ENCODE data around the gene DNAH8. TPM values are rescaled to one million over a fixed set of nuclear protein-coding genes. Genes with fewer than 3 reads are reported as not detected.
A peak's percentile ranks its signal among the peaks of the same experiment; 100 is the strongest.

The DNAH8 gene
- total and polyA plus RNA-seq, 4 donors = 0.01 to 0.37 (median 0.11) TPM

GRCh38 chr6:38824243-38824894 is 109.3 kb downstream of the DNAH8 start:
- Histone ChIP-seq H3K9ac (ENCODE audit: insufficient read depth in 1 of 2, low read length in 2 of 2) (no peak overlapping the region), H3K27me3 (ENCODE audit: control insufficient read depth in 3 of 3, insufficient read depth in 3 of 3, low read length in 2 of 3) (no peaks in the 10 kb centered on the region), H3K4me1 (ENCODE audit: control insufficient read depth in 5 of 5, insufficient read depth in 5 of 5, low read length in 5 of 5) (peaks cover 0 to 2% (median 0%) of the 10 kb centered on the region in 5 donors), H3K36me3 (ENCODE audit: control insufficient read depth in 4 of 4, insufficient read depth in 4 of 4, low read length in 4 of 4) (no peaks in the 10 kb centered on the region), H3K27ac (ENCODE audit: low read depth in 1 of 2, low read length in 1 of 2) (no peak overlapping the region), H3K4me3 (no peak overlapping the region), H3K9me3 (ENCODE audit: control insufficient read depth in 4 of 4, insufficient read depth in 3 of 4, low read length in 3 of 4) (no peaks in the 10 kb centered on the region)
- WGBS, 2 donors = 75 to 85% methylated on average over 5 of the region's 5 CpGs
- no peak for ATAC-seq (ENCODE audit: insufficient read depth, low FRiP score)
- TF ChIP-seq, protein P1, sequence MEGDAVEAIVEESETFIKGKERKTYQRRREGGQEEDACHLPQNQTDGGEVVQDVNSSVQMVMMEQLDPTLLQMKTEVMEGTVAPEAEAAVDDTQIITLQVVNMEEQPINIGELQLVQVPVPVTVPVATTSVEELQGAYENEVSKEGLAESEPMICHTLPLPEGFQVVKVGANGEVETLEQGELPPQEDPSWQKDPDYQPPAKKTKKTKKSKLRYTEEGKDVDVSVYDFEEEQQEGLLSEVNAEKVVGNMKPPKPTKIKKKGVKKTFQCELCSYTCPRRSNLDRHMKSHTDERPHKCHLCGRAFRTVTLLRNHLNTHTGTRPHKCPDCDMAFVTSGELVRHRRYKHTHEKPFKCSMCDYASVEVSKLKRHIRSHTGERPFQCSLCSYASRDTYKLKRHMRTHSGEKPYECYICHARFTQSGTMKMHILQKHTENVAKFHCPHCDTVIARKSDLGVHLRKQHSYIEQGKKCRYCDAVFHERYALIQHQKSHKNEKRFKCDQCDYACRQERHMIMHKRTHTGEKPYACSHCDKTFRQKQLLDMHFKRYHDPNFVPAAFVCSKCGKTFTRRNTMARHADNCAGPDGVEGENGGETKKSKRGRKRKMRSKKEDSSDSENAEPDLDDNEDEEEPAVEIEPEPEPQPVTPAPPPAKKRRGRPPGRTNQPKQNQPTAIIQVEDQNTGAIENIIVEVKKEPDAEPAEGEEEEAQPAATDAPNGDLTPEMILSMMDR (IDR thresholded peaks at IDR 0.05; ENCODE audit: control extremely low read depth, extremely low read depth) = no peak
- DNase-seq = peak in 2 of 3 donors; percentile 4 to 17

GRCh38 chr6:38827024-38827423 is 111.9 kb downstream of the DNAH8 start:
- Histone ChIP-seq H3K36me3 (ENCODE audit: control insufficient read depth in 4 of 4, insufficient read depth in 4 of 4, low read length in 4 of 4) (no peaks in the 10 kb centered on the region), H3K27me3 (ENCODE audit: control insufficient read depth in 3 of 3, insufficient read depth in 3 of 3, low read length in 2 of 3) (no peaks in the 10 kb centered on the region), H3K4me3 (no peak overlapping the region), H3K27ac (ENCODE audit: low read depth in 1 of 2, low read length in 1 of 2) (no peak overlapping the region), H3K4me1 (ENCODE audit: control insufficient read depth in 5 of 5, insufficient read depth in 5 of 5, low read length in 5 of 5) (peaks cover 0 to 2% (median 0%) of the 10 kb centered on the region in 5 donors), H3K9me3 (ENCODE audit: control insufficient read depth in 4 of 4, insufficient read depth in 3 of 4, low read length in 3 of 4) (no peaks in the 10 kb centered on the region), H3K9ac (ENCODE audit: insufficient read depth in 1 of 2, low read length in 2 of 2) (no peak overlapping the region)
- DNase-seq (no peak), ATAC-seq (ENCODE audit: insufficient read depth, low FRiP score) (no peak)
- WGBS, 2 donors = 40 to 82% methylated on average over 2 of the region's 2 CpGs
- TF ChIP-seq, protein P1 (IDR thresholded peaks at IDR 0.05; ENCODE audit: control extremely low read depth, extremely low read depth) = no peak

- no peaks in the 10 kb centered on the region for H3K9me3 ChIP-seq (ENCODE audit: control insufficient read depth in 4 of 4, insufficient read depth in 3 of 4, low read length in 3 of 4)
- H3K9ac ChIP-seq (ENCODE audit: insufficient read depth in 1 of 2, low read length in 2 of 2) = no peak overlapping the region
- no peak overlapping the region for H3K27ac ChIP-seq (ENCODE audit: low read depth in 1 of 2, low read length in 1 of 2)
- no peaks in the 10 kb centered on the region for H3K4me1 ChIP-seq (ENCODE audit: control insufficient read depth in 5 of 5, insufficient read depth in 5 of 5, low read length in 5 of 5)
- H3K36me3 ChIP-seq (ENCODE audit: control insufficient read depth in 4 of 4, insufficient read depth in 4 of 4, low read length in 4 of 4) = no peaks in the 10 kb centered on the region
- no peaks in the 10 kb centered on the region for H3K27me3 ChIP-seq (ENCODE audit: control insufficient read depth in 3 of 3, insufficient read depth in 3 of 3, low read length in 2 of 3)
- TF ChIP-seq, protein P1 (IDR thresholded peaks at IDR 0.05; ENCODE audit: control extremely low read depth, extremely low read depth) = no peak
- ATAC-seq (ENCODE audit: insufficient read depth, low FRiP score) = no peak
- DNase-seq = no peak
- H3K4me3 ChIP-seq = no peak overlapping the region
Measured at GRCh38 chr6:38831865-38832264, 116.8 kb downstream of the DNAH8 start.

DNA sequence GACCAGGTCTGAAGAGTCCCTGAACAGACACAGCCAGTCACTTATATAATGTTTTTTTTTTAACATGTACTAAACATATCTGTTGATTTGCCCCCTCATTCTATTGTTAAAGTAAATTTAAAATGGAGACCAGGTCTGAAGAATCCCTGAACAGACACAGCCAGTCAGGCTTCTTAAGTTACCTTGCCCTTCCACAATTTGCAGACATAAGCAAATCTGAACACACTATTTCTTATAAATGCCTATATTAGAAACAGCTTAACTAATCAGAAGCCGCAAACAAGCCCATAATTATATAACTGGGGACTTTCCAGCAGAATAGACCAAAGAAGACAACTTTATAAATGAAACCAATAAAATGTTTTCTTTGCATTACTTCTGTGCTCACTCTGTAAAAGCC is 118.2 kb downstream of the DNAH8 start:
- TF ChIP-seq, protein P1 (IDR thresholded peaks at IDR 0.05; ENCODE audit: control extremely low read depth, extremely low read depth) = no peak
- ATAC-seq (ENCODE audit: insufficient read depth, low FRiP score) = no peak
- Histone ChIP-seq H3K4me3 (no peak overlapping the region), H3K27ac (ENCODE audit: low read depth in 1 of 2, low read length in 1 of 2) (no peak overlapping the region), H3K4me1 (ENCODE audit: control insufficient read depth in 5 of 5, insufficient read depth in 5 of 5, low read length in 5 of 5) (no peaks in the 10 kb centered on the region), H3K27me3 (ENCODE audit: control insufficient read depth in 3 of 3, insufficient read depth in 3 of 3, low read length in 2 of 3) (no peaks in the 10 kb centered on the region), H3K36me3 (ENCODE audit: control insufficient read depth in 4 of 4, insufficient read depth in 4 of 4, low read length in 4 of 4) (no peaks in the 10 kb centered on the region), H3K9ac (ENCODE audit: insufficient read depth in 1 of 2, low read length in 2 of 2) (no peak overlapping the region), H3K9me3 (ENCODE audit: control insufficient read depth in 4 of 4, insufficient read depth in 3 of 4, low read length in 3 of 4) (no peaks in the 10 kb centered on the region)
- no peak for DNase-seq
- 93 to 100% methylated on average over 1 of the region's 1 CpG for WGBS, 2 donors
